GM19193 (cell line): Measurements from ENCODE around the gene RAPGEF4.

ENCODE experiments used
- POLR2A ChIP-seq: IDR thresholded peaks from 4 replicates; pipeline ENCODE4 v1.6.1; 2011; ENCODE audit not compliant: insufficient read depth, insufficient read length; ENCODE audit errors: extremely low read depth

Gene RAPGEF4

DNA sequence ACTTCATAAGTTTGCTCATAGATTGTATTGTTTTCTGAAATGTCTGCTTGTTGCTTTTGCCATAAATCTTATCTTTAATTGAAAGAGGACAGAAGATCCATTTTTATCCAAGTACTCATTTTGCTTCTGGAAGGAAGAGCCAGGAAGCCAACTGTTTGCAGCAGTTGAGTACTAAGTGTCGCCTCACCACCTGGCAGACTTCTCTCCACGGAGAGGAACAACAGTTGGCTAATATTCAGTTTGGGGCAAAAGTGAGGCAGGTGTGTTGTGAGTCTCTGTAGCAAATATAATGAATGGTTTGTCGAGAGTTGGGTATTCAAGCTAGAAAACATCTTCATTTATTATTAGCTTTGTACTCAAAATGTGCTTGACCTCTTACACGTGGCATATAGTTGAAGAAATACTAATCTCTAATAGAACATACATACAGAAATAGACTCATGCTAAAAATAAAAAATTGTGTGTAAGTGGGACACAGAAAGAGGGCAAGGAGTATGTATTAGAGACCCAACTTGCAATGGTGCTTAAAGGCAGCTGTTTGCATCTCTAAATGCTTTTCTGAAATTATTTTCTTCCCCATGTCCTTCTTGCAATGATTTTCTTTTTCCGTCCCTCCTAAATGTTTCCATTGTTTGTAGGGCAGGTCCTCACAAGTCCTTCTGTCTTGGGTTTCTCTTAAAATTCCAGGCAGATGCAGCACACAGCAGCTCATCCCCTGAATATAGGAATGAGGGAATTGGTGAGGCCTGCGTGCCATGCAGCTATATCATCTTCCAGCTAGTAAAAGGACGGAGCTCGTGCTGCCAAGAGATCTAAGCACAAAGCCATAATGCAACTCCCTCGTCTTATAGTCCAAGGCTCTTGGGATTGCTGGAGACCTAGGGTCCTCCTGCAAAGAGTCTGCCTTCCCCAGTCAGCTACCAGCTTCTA, 295.2 kb downstream of the RAPGEF4 start:
- no peak for TF ChIP-seq POLR2A

DNA sequence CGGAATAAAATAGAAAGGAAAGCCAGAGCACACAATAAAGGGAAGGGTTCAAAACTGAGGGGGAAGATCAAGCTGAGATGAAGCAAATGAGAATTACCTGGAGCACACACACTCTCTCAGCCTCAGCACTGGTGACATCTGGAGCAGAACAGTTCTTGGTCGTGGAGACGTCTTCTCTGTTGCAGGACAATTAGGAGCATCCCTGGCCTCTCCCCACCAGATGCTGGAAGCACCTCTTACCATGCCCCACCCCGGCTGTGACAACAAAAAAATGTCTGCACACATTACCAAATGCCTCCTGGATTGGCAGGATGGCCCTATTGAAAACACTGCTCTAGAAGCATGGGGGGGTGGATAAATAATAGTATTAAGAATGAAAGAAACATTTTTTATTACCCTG, 296.4 kb downstream of the RAPGEF4 start:
- no peak for TF ChIP-seq POLR2A

DNA sequence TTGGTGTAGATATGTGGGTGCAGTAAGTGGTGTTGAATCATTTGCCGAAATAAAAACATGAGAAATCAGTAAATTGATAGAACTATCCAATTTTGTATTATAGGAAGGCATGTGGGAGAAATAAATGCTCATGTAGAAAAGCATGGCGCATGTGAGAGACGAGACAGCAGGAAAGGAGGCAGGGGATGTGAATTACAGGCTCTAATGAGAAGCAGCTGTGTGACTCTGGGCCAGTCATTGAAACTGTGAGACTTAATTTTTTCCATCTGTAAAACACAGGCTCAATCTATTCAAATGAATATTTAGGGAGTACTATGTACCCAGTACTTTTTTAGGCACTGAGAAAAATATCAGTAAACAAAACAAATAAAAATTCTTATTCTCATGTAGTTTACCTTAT, 297.4 kb downstream of the RAPGEF4 start:
- TF ChIP-seq POLR2A: no peak

DNA sequence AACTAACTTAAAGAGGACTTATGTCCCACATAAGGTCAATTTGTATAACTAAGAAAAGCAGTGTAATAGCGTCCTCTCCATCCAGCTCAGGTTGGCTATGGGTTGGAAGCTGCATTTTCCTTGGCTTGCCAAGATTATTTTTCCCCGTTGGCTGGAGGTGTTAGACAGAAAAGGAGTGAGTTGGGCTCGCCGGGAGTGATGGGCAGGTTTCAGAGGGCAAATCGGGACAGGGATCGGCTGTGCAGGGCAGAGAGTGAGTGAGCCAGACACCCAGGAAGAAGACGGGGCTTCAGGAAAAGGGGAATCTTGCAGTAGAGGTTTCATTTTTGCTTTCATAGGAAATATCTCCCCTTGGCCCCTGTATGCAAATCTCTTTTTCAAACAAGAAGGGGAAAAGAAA, 298.5 kb downstream of the RAPGEF4 start:
- no peak for TF ChIP-seq POLR2A

DNA sequence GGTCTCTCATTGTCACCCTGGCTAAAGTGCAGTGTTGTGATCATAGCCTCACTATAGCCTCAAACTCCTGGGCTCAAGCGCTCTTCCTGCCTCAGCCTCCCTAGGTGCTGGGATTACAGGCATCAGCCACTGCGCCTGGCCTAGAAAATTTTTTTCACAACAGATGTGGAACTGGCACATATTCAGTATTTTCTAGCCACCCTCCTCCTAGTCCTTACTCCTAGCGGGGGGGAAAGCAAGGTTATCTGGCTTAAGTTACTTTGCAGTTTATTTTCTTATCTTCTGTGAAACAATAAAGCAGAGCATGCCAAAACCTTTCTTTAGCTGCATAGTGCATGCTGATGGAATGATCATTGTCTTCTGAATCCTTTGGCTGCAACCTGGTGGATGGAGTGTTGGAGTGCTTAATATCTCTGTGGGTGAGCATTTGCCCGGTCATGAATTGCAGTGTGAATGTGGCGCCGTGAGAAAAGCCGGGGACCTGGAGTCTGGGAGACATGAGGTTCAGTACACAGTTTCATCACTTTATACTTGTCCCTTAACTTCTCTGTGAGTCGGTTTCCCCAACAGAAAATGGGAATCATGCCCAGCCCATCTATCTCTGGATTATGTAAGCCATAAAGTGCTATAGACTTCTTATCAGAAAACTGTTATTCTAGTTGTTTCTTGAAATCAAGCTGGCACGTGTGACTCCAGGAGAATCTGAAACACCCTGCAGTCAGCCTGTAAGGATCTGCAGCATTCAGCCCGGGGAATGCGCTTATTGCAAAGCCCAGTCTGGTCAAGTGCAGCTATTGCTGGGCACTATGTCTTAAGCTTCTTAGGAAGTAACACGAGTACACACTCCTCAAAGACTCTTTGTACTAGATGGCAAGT, 301.8 kb downstream of the RAPGEF4 start:
- no peak for TF ChIP-seq POLR2A

DNA sequence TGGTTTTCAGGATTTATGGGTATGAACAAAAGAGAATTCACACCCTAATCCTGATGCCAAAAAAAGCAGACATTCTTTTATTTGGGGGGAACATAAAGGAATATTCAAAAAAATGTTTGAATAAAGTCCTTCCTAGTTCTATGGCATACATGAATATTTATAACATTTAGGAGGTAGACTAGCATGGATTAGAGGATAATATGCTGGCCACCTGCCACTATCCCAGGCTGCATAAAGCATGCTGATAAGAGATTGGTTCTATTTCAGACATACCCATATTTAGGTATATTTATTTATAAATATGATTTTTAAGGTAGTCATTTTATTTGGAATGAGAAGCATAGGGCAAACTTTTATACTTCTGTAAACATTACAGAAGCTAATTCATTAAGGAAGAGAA, 305.1 kb downstream of the RAPGEF4 start:
- no peak for TF ChIP-seq POLR2A

DNA sequence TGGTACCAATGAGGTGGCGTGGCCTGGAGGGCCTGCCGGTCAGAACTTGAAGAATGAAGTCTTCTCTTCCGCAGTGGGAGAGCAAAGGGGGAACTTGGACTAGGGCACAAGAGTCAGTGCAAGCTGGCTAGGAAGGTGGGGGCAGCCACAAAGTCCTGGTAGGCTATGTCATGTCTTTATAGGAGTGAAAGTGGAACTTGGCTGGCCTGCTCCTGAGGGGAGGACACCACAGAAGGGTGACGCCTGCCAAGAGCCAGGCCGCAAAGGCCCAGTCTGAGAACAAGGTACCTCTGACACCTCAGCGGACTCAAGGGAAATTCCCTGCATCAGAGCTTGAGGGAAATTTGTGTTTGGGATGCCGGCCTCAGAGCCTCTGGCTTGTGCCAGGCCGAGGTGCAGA, 307.8 kb downstream of the RAPGEF4 start:
- TF ChIP-seq POLR2A: no peak

DNA sequence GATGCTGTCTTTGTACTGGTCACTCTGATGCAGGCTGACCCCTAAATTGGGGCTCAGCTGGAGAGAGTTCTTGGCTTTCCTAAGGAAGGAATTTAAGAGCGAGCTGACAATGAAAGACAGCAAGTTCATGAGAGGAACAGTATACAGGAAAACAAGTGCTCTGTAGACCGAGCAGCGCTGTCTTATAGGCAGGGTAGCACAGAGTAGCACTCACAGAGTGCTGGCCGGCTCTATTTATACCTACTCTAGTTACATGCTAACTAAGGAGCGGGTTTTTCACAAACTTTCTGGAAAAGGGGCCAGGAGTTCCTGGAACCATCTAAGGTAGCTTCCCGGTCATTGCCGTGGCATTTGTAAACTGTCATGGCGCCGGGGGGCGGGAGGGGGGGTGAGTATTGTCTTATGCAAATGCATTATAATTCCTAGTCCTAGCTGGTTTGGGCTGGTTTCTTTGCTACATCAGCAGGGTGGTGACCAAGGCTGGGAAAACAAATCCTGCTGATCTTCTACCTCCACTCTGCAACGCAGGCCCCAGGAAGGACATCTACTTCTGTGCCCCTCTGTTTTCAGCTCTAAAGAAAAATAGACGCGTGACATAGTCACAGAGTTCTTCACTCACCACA, 308.4 kb downstream of the RAPGEF4 start:
- TF ChIP-seq POLR2A: no peak

DNA sequence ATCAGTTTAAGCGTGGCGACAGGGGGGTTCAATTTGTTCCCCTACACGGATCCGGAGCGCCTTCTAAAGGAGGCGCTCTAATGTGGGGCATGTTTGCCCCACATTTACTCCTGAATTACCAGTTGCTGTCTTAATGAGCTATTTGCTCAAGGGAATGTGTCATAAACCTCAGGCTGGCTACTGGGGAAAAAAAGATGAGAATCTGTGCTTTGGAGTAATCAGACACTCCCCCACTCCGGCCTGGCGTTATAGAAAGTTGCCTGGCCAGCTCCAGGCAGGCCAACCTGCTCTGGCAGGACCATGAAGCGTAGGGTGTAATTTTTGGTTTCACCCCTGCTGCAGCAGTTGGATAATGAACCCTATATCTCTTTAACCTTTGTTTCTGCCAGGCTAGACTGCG, 309.0 kb downstream of the RAPGEF4 start:
- no peak for TF ChIP-seq POLR2A

DNA sequence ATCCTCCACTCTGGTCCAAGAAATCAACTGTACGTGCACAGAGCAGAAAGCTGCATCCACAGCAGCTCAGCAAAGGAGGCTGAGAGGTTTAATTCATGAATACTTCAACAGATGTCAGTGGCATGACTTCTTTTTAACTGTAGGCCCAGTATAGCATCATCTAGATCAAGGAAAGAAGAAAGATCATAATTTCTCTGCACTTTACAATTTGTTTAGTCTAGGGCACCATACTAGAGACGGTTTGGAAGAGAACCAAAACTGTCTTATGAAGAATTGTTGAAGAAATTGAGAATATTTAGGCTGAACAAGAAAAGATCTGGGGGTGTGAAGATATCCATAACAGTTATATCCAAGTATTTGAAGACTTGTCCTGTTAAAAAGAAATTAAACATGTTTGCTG, 309.5 kb downstream of the RAPGEF4 start:
- no peak for TF ChIP-seq POLR2A

DNA sequence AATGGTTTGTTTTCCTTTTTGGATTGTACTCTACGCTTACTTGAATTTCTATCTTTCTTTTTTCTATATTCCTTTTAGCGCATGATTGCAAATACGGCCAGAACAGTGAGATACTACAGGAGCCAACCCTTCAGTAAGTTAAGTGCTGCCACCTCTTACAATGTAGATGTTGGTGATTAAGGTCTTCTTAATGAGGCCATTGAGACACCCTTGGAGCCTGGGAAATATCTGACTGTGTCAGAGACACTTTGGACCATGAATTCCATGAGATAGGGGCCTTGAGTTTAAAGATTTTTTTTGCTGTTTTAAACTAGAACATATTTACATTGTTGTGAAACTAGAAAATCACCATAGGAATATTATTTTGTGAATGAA, 312.9 kb downstream of the RAPGEF4 start:
- no peak for TF ChIP-seq POLR2A

DNA sequence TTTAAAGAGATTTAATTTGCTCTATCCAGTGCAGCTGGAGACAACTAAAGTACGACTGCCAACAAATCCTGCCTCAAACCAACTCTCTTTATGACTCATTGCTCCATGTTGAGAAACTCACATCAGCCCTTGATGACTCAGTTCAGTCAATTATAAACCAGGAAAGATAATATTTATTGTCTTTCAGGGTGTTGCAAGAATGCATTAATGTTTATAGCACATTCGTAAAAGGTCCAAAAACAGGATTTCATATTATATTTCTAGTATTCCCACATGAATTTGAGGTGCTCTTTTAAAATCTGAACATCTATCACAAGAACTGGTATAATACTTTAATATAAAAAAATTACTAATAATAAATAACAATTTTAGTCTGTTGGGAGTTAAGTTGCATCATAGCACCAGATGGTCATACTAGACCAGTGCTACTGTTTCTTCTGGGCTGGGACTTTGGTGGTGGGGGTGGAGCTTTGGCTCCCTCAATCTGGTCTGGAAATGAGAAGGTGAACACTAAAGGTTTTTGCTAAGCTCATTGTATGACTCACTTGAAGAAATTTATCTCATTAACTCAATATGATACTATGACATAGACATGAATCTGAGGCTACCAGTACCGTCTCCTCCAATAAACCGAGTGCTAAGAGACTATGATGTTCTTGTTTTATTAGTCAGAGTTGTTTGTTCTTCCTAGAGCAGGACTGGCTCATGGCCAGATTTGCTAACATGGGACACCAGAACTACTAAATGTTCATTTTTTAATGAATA, 313.4 kb downstream of the RAPGEF4 start:
- TF ChIP-seq POLR2A: no peak

DNA sequence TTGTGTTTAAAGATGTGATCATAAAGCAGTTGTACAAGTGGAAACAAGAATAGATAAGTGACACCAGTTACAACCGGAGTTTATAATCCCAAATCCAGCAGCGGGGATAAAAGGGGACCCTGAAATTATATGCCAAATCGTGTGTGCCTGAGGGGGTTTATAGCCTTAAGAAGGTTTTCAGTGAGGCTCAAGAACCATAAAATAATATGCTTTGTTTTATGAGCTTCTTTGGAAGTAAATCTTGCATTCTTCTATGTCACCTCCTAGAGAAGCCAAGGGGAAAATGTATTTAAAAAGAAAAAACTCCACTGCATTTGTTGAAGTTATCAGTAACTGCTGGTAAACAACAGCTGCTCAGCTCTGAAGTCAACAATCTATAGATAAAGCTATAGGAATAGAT, 314.2 kb downstream of the RAPGEF4 start:
- TF ChIP-seq POLR2A: no peak

DNA sequence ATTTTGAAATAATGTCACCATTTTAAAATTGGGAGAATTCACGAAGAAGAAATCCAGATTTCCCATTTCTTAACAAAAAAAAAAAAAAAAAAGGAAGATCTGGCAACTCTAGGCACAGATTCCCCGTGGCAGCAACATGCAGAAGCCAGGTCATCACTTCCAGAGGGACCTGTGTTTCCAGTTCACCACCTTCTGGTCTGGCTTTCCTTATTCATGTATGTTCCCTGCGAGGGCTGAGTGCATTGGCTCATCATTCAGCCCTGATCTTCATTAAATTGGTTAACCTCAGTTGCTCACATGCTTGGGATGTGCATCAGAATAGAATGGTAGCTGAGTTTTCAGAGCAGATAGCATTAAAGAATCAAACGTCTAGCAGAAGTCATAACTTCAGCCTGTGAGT, 315.0 kb downstream of the RAPGEF4 start:
- TF ChIP-seq POLR2A: no peak
